CD4-positive, alpha-beta memory T cell (primary cell): ENCODE results near the gene NYAP2. TPM values are rescaled to one million over a fixed set of nuclear protein-coding genes. Genes with fewer than 3 reads are reported as not detected.

Experiments
- CTCF ChIA-PET: fragments of 350-600 bp; sonication (Branson Sonifier 250); formaldehyde crosslinking; loops from one replicate; lab custom pipeline; 2021; ENCODE audit warnings: inconsistent platforms; ENCODE audit not compliant: partially characterized antibody; lab: Charles Lee
- POLR2A ChIA-PET: fragments of 350-600 bp; sonication (Branson Sonifier 250); formaldehyde crosslinking; loops from one replicate; lab custom pipeline; 2021; ENCODE audit not compliant: partially characterized antibody; lab: Charles Lee
- DNase-seq, 5 donors: peaks; one replicate each; pipeline versions ENCODE4 v3.0.0 to v3.0.0-alpha.2; 2020 to 2022; ENCODE audit warnings: mixed read lengths in 1 of 5
- H3K27ac ChIP-seq: one replicate; pipeline ENCODE4 v1.7.0; 2013; ENCODE audit warnings: low read depth, low read length
- H3K27me3 ChIP-seq: 2 replicates; pipeline ENCODE4 v1.7.0; 2013; ENCODE audit warnings: mild to moderate bottlenecking, low read length, moderate library complexity; ENCODE audit not compliant: insufficient read depth
- H3K36me3 ChIP-seq: 2 replicates; pipeline ENCODE4 v1.7.0; 2013; ENCODE audit warnings: mild to moderate bottlenecking, low read length, moderate library complexity; ENCODE audit not compliant: insufficient read depth
- H3K4me1 ChIP-seq: 2 replicates; pipeline ENCODE4 v1.7.0; 2013; ENCODE audit warnings: mild to moderate bottlenecking, low read length, moderate library complexity; ENCODE audit not compliant: insufficient read depth
- H3K4me3 ChIP-seq, 2 donors: one replicate each; pipeline ENCODE4 v1.7.0; 2013; ENCODE audit warnings: low read length in 2 of 2, mild to moderate bottlenecking in 1 of 2
- H3K9me3 ChIP-seq, 2 donors: one replicate each; pipeline ENCODE4 v1.7.0; 2013; ENCODE audit warnings: low read length in 2 of 2, control low read depth in 1 of 2; ENCODE audit not compliant: control insufficient read depth in 1 of 2
- H3K27ac Mint-ChIP-seq, 7 donors: one replicate each; pipeline ENCODE4 v1.8.0; 2020 to 2021; ENCODE audit warnings: mixed read lengths in 7 of 7, mild to moderate bottlenecking in 6 of 7, inconsistent platforms in 3 of 7, moderate library complexity in 3 of 7
- H3K27me3 Mint-ChIP-seq, 2 donors: one replicate each; pipeline ENCODE4 v1.8.0; 2020 to 2021; ENCODE audit warnings: mixed read lengths in 2 of 2
- H3K36me3 Mint-ChIP-seq, 2 donors: one replicate each; pipeline ENCODE4 v1.8.0; 2020 to 2021; ENCODE audit warnings: mixed read lengths in 2 of 2, inconsistent platforms in 1 of 2, mild to moderate bottlenecking in 1 of 2
- H3K4me1 Mint-ChIP-seq, 4 donors: one replicate each; pipeline ENCODE4 v1.8.0; 2020 to 2021; ENCODE audit warnings: mixed read lengths in 4 of 4, mild to moderate bottlenecking in 1 of 4
- H3K4me3 Mint-ChIP-seq, 8 donors: one replicate each; pipeline ENCODE4 v1.8.0; 2020 to 2021; ENCODE audit warnings: mixed read lengths in 8 of 8, mild to moderate bottlenecking in 7 of 8, moderate library complexity in 6 of 8, inconsistent platforms in 3 of 8
- H3K9me3 Mint-ChIP-seq, 8 donors: one replicate each; pipeline ENCODE4 v1.8.0; 2020 to 2021; ENCODE audit warnings: mixed read lengths in 8 of 8, mild to moderate bottlenecking in 5 of 8, inconsistent platforms in 3 of 8, moderate library complexity in 1 of 8
- intact Hi-C: fragments of 100-400 bp; cut with micrococcal nuclease; formaldehyde crosslinking; loops from one replicate; pipeline ENCODE4 v1.15.1; 2023
- polyA plus RNA-seq, 2 donors: library from polyadenylated mRNA; unstranded; fragments of 300-500 nt; fragmentation: Illumina TruSeq; gene quantifications; one replicate each; pipeline ENCODE4 v1.2.3, GENCODE V29; 2021
- total RNA-seq, 2 experiments: library from RNA; stranded (reverse); gene quantifications; one replicate each; pipeline ENCODE4 v1.2.3, GENCODE V29; 2021

The NYAP2 gene
- total and polyA plus RNA-seq, 4 experiments from 2014 or later = 0.06 TPM; not detected in 3

- POLR2A ChIA-PET = no interaction called here
- Mint-ChIP-seq H3K9me3 (peaks cover 0 to 1% (median 0%) of the 10 kb centered on the region in 8 donors), H3K36me3 (no peaks in the 10 kb centered on the region), H3K27me3 (peaks cover 0 to 3% of the 10 kb centered on the region in 2 donors), H3K4me3 (no peak overlapping the region), H3K4me1 (no peaks in the 10 kb centered on the region), H3K27ac (no peak overlapping the region)
- DNase-seq = no peak
- Histone ChIP-seq H3K36me3 (no peaks in the 10 kb centered on the region), H3K27ac (no peak overlapping the region), H3K27me3 (no peaks in the 10 kb centered on the region), H3K4me3 (no peak overlapping the region), H3K4me1 (no peaks in the 10 kb centered on the region), H3K9me3 (no peaks in the 10 kb centered on the region)
- intact Hi-C loops = no loop called here
- CTCF ChIA-PET = no interaction called here
These were observed 213.1 kb downstream of the NYAP2 start for GRCh38 chr2:225612636-225613035.

GRCh38 chr2:225614915-225615314 lies 215.4 kb downstream of the NYAP2 start:
- H3K9me3 Mint-ChIP-seq = peaks cover 0 to 1% (median 0%) of the 10 kb centered on the region in 8 donors
- DNase-seq = no peak
- H3K27me3 Mint-ChIP-seq = peaks cover 0 to 3% of the 10 kb centered on the region in 2 donors
- Histone ChIP-seq H3K4me3 (no peak overlapping the region), H3K27ac (no peak overlapping the region), H3K4me1 (no peaks in the 10 kb centered on the region), H3K9me3 (no peaks in the 10 kb centered on the region), H3K36me3 (no peaks in the 10 kb centered on the region), H3K27me3 (no peaks in the 10 kb centered on the region)
- H3K27ac Mint-ChIP-seq = no peak overlapping the region
- no peaks in the 10 kb centered on the region for H3K4me1 Mint-ChIP-seq
- ChIA-PET CTCF (no interaction called here), POLR2A (no interaction called here)
- H3K36me3 Mint-ChIP-seq = no peaks in the 10 kb centered on the region
- H3K4me3 Mint-ChIP-seq = no peak overlapping the region
- intact Hi-C loops = no loop called here

- no peaks in the 10 kb centered on the region for H3K27me3 ChIP-seq
- no peak for DNase-seq
- H3K27ac ChIP-seq = no peak overlapping the region
- H3K4me3 ChIP-seq = no peak overlapping the region
- POLR2A ChIA-PET = no interaction called here
- no peak overlapping the region for H3K27ac Mint-ChIP-seq
- intact Hi-C loops = no loop called here
- CTCF ChIA-PET = no interaction called here
- no peak overlapping the region for H3K4me3 Mint-ChIP-seq
- no peaks in the 10 kb centered on the region for H3K36me3 ChIP-seq
- H3K27me3 Mint-ChIP-seq = peaks cover 0 to 3% of the 10 kb centered on the region in 2 donors
- no peaks in the 10 kb centered on the region for H3K4me1 ChIP-seq
- H3K4me1 Mint-ChIP-seq = no peaks in the 10 kb centered on the region
- H3K9me3 ChIP-seq = no peaks in the 10 kb centered on the region
- H3K9me3 Mint-ChIP-seq = peaks cover 0 to 3% (median 0%) of the 10 kb centered on the region in 8 donors
- no peaks in the 10 kb centered on the region for H3K36me3 Mint-ChIP-seq
These were observed 216.0 kb downstream of the NYAP2 start for GRCh38 chr2:225615514-225615913.

GRCh38 chr2:225616372-225616771 lies 216.9 kb downstream of the NYAP2 start:
- peaks cover 0 to 3% of the 10 kb centered on the region in 2 donors for H3K27me3 Mint-ChIP-seq
- ChIA-PET CTCF (no interaction called here), POLR2A (no interaction called here)
- no peak for DNase-seq
- H3K4me3 Mint-ChIP-seq = no peak overlapping the region
- H3K36me3 Mint-ChIP-seq = no peaks in the 10 kb centered on the region
- no peaks in the 10 kb centered on the region for H3K4me1 Mint-ChIP-seq
- H3K4me1 ChIP-seq = no peaks in the 10 kb centered on the region
- H3K27me3 ChIP-seq = no peaks in the 10 kb centered on the region
- H3K9me3 Mint-ChIP-seq = peaks cover 0 to 1% (median 0%) of the 10 kb centered on the region in 8 donors
- H3K9me3 ChIP-seq = no peaks in the 10 kb centered on the region
- no peak overlapping the region for H3K27ac Mint-ChIP-seq
- H3K4me3 ChIP-seq = no peak overlapping the region
- H3K27ac ChIP-seq = no peak overlapping the region
- intact Hi-C loops = no loop called here
- no peaks in the 10 kb centered on the region for H3K36me3 ChIP-seq

GRCh38 chr2:225616848-225617247 lies 217.3 kb downstream of the NYAP2 start:
- Histone ChIP-seq H3K4me3 (no peak overlapping the region), H3K27me3 (no peaks in the 10 kb centered on the region), H3K27ac (no peak overlapping the region), H3K9me3 (no peaks in the 10 kb centered on the region), H3K36me3 (no peaks in the 10 kb centered on the region), H3K4me1 (no peaks in the 10 kb centered on the region)
- ChIA-PET CTCF (interaction anchor here (1.5 kb wide), 1 partner anchor 12 kb away, joined by 3 read pairs; no protein-coding TSS in a partner anchor), POLR2A (no interaction called here)
- no peak overlapping the region for H3K27ac Mint-ChIP-seq
- DNase-seq = no peak
- intact Hi-C loops = no loop called here
- H3K27me3 Mint-ChIP-seq = peaks cover 0 to 1% of the 10 kb centered on the region in 2 donors
- peaks cover 0 to 1% (median 0%) of the 10 kb centered on the region in 8 donors for H3K9me3 Mint-ChIP-seq
- H3K4me3 Mint-ChIP-seq = no peak overlapping the region
- H3K4me1 Mint-ChIP-seq = no peaks in the 10 kb centered on the region
- H3K36me3 Mint-ChIP-seq = no peaks in the 10 kb centered on the region

- ChIA-PET CTCF (no interaction called here), POLR2A (no interaction called here)
- DNase-seq = no peak
- peaks cover 0 to 3% of the 10 kb centered on the region in 2 donors for H3K27me3 Mint-ChIP-seq
- H3K27me3 ChIP-seq = peaks cover 4% of the 10 kb centered on the region
- H3K9me3 Mint-ChIP-seq = peaks cover 0 to 1% (median 0%) of the 10 kb centered on the region in 8 donors
- H3K4me1 Mint-ChIP-seq = no peaks in the 10 kb centered on the region
- H3K27ac Mint-ChIP-seq = no peak overlapping the region
- no peaks in the 10 kb centered on the region for H3K4me1 ChIP-seq
- no peaks in the 10 kb centered on the region for H3K36me3 ChIP-seq
- H3K36me3 Mint-ChIP-seq = no peaks in the 10 kb centered on the region
- intact Hi-C loops = no loop called here
- no peak overlapping the region for H3K4me3 ChIP-seq
- H3K9me3 ChIP-seq = no peaks in the 10 kb centered on the region
- no peak overlapping the region for H3K27ac ChIP-seq
- no peak overlapping the region for H3K4me3 Mint-ChIP-seq
These were observed 220.7 kb downstream of the NYAP2 start for GRCh38 chr2:225620227-225620626.

GRCh38 chr2:225630824-225631533 lies 231.5 kb downstream of the NYAP2 start:
- CTCF ChIA-PET = no interaction called here
- Histone ChIP-seq H3K9me3 (no peaks in the 10 kb centered on the region), H3K27me3 (no peaks in the 10 kb centered on the region), H3K36me3 (no peaks in the 10 kb centered on the region), H3K4me3 (no peak overlapping the region), H3K27ac (no peak overlapping the region), H3K4me1 (no peaks in the 10 kb centered on the region)
- Mint-ChIP-seq H3K27ac (no peak overlapping the region), H3K4me1 (peaks cover 3 to 11% (median 6%) of the 10 kb centered on the region in 4 donors), H3K27me3 (peaks cover 3 to 15% of the 10 kb centered on the region in 2 donors), H3K4me3 (peak overlapping the region in 4 of 8 donors; percentile 1 to 52 (median 23)), H3K9me3 (no peaks in the 10 kb centered on the region), H3K36me3 (no peaks in the 10 kb centered on the region)
- no peak for DNase-seq
- POLR2A ChIA-PET = no interaction called here
- intact Hi-C loops = no loop called here
